Measurements from ENCODE around the gene SMG1.

Gene SMG1

DNA sequence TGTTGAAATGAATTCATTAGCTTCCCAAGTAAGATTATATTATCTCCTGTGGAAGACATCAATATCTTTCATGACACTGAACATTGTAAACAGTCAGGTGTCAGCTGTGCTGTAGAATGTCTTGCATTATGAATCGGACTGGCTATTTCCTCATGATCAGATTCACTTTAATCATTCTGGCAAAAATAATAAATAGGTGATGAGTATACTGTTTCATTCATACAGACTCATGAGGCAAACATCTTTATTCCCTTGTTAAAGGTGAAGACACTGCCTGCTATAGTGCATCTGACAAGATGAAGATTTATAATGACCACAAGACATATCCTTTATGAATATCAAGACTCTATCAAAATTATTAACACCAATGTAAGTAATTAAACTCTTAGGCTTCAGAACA, 73.6 kb downstream of the SMG1 start:
- no peak for DNase-seq (ENCODE audit: low read depth)

DNA sequence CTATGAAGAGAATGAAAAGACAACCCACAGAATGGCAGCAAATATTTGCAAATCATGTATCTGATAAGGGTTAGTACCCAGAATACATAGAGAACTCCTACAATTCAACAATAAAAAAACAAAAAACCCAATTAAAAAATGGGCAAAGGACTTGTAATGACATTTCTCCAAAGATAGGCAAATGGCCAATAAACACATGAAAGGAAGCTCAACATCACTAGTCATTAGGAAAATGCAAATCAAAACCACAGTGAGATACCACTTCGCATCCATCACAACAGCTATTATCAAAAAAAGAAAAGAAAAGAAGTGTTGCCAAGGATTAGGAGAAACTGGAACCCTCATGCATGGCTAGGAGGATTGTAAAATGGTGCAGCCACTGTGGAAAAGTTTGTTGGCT, 79.8 kb downstream of the SMG1 start:
- DNase-seq (ENCODE audit: low read depth) = no peak

DNA sequence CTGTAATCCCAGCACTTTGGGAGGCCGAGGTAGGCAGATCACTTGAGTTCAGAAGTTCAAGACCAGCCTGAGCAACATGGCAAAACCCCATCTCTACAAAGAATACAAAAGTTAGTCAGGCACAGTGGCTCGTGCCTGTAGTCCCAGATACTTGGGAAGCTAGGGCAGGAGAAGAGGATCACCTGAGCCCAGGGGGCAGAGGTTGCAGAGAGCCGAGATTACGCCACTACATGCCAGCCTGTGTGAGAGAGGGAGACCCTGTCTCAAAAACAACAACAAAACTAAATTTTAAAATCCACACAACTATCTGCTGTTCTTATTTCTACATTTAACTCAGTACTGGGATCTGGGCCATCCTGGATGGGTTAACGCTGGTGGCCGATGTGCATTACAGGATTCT, 83.6 kb downstream of the SMG1 start:
- DNase-seq (ENCODE audit: low read depth) = no peak

DNA sequence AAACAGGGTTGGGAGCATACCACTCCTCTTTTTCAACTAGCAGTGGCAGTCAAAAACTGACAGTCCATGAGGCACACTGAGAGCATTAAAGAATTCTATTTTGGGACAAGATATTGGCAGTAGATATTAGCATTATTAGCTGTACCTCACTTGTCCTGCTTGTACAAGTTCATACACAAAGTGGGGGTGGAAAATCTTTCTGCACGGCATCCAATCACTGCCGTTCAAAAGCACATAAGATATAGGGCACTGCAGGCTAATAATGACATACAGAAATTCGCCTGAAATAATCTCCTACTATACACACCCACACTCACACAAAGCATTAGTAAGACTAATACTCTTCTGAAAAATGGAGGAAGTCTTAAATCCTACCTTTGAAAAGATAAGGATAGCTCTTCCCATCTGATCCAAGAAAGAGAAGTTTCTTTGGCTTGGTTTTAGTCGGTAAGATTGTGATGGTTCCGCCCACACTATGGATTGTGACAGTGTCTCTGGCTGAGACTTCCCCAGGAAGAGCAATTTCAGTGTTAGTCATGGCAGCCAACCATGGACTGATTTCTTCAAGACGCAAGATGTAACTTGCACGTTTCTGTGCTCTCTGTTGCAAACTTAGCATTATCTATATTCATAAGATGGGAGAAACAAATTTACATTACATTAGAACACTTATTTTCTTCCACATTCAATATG, 84.2 kb downstream of the SMG1 start:
- DNase-seq (ENCODE audit: low read depth) = no peak

DNA sequence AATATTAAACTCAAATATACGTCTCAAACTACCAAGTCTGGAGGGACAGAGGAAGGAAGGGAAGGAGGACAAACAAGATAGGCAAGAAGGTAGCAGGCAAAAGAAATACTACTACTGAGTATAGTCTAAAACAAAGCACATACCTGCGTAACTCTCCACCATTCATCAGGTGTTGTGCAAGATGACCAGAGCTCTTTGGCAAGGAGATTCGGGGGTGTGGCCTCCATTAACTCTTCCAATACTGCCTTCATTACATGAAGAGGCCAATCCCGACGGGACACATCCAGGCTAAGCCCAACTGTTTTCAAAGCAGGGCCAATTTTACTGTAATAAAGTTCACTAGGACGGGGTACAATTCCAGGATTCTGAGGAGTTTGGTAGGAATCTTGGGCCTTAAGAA, 86.7 kb downstream of the SMG1 start:
- no peak for DNase-seq (ENCODE audit: low read depth)

DNA sequence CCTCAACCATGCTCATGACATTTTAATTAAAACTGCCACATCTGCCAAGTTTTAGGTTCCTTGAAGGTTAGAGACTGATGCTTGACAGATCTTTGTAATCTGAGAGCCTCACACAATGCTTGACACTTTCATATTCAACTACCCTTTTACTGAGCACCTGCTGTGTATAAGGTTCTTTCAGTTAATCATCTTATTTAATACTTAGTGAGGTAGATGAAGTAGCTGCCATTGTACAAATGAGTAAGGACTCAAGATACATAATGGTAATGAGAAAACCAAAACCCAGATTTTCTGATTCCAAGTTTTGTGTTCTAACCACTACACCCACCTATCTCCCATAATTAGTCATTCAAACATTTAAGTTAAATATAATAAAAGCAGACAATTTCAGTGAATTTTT, 89.5 kb downstream of the SMG1 start:
- no peak for DNase-seq (ENCODE audit: low read depth)

DNA sequence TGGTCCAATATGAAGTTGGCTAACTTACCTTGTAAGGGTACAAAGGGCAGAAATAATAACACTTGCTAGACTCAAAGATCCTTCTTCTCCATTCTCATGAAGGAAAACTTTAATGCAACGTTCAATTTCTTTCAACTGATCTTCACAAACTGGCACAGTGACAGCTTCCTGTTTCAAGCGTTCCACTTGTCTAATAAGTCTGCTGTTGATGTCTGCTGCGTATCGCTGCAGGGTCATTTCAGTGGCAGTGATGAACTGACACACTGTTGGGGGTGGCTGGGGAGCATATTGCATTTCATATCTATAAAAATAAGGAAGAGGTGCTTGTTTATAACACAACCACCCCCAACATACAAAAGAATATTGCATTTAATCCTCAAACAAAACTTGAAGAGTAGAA, 91.3 kb downstream of the SMG1 start:
- DNase-seq (ENCODE audit: low read depth) = no peak

DNA sequence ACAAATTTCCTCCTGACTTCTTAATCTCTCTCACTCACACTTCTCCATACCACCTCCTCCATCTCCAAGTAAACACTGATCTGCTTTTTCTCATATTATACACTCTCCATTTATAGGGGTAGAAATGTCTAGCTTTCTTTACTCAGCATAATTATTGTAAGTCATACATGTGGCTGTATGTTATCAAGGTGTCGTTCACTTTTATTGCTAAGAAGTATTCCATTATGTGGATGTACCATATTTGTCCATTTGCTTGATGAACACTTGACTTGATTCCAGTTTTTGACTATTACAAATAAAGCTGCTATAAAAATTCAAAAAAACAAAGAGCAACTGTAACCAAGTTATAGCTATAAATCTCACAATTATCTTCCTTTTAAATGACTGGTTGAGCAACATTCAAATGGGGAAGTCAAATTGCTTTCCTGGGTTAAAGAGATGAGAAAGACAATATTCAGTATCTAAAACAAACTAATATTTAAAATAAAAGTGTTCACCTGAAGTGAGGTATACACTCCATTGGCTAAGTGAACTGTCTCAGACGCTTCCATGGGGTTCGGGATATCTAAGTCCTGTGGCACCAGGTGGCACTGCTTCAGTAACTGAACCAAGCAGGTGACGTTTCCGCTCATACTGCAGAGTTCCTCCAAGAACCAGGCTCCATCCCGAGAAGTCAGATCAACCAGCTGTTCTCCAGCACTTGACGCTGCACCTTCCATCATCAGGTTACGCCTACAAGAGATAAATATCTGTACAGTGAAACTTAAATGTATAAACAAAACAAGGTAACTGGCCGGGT, 92.3 kb downstream of the SMG1 start:
- DNase-seq (ENCODE audit: low read depth) = no peak

DNA sequence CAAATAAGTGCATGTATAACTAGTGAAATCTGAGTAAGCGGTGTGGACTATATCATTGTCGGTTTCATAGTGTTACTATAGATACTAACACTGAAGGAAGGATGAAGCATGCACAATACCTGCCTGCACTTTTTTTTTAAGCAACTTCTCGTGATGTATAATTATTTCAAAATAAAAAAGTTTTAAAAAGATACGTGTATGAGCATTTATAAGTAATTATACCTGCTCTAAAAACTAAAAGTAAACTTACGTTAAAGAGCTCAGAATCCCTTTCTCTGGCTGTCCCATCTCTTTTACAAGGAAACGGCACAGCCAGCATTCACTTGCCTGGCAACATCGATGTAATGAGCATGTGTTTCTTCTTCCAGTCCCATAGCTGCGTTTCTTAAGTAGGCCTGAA, 93.6 kb downstream of the SMG1 start:
- no peak for DNase-seq (ENCODE audit: low read depth)

DNA sequence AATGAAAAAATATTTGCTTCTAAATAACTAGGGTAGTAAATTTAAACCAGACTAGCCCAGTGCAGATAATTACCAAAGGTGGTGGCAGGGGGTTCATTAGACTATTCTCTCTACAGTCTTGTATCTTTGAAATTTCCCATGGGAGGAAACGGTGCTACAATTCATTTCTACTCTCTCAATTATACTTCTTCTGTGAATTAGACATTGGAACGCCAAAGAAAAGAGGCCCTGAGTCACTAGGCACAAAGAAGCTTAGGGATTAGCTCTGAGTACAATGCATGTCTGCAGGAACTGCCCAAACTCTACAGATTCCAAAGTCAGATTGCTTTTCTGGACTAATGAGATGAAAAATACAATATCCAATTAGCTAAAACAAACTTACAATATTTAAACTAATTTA, 94.2 kb downstream of the SMG1 start:
- no peak for DNase-seq (ENCODE audit: low read depth)

DNA sequence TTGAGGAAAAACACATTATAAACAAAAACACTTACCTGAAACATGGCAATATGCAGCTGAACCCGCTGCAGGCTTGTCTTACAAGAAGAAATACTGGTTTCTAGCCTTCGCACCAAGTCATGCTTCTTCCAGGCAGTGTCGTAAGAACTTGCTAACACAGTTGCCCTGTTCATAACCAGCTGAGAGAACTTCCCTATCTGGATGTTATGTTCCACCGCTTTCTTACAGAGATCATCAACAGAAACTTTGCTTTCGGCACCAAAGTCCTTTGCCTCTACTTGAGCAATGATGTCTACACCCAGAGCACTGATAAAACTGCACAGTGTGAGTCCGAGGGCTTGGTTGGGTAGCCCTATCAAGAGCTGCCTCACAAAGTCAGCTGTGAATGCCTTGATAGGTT, 97.0 kb downstream of the SMG1 start:
- DNase-seq (ENCODE audit: low read depth) = no peak

DNA sequence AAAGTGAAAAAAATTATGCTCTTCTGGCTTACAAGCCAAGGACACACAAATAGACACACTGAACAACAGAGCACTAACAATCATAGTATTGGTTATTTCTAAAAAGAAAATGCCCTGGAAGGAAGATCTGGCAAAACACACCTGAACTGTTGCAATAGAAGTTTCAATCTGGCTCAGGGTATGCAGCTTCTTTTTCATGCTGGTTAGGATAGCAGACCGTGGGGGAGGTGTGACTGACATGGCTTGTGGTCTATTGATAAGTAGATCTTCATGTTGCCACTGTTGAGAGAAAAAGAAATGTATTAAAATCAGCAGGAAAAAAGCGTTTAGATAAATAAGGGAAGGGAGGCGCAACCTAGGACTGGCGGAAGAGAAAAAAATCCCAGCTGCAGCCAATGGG, 98.3 kb downstream of the SMG1 start:
- no peak for DNase-seq (ENCODE audit: low read depth)

DNA sequence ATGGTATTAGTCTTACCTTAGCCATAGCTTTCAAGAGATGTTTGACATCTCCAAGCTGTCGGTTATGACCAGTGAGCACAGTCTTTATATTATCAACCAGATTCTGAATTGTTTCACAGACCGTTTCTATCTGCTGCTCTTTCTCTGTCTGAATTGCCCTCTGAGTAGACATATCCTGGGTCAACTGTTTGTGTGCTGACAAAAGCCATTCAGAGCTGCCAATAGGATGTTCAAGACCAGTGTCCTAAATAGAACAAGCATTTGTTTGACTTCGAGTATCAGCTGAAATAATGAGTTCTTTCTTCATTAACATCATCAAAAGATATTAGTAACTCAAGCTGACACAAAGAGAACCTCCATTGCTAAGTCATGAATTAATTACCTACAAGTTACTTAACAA, 109.9 kb downstream of the SMG1 start:
- DNase-seq (ENCODE audit: low read depth) = no peak

DNA sequence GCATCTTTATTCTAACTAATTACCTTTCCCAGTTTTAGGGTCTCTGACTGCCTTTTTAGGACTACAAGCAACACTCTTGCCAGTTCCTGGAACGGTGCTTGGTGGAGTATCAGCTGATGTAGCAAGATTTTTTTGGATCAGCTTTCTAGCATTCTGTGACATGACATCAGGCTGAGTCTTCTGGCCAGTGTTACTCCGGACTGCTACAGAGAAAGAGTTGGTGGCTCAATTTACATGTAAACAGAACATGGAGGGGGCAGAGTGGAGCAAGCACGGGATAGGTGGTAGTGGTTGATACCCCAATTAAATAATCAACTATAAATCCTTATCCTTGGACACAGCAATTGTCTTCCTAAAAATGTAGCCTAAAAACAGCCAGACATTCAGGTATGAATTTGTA, 114.3 kb downstream of the SMG1 start:
- no peak for DNase-seq (ENCODE audit: low read depth)

DNA sequence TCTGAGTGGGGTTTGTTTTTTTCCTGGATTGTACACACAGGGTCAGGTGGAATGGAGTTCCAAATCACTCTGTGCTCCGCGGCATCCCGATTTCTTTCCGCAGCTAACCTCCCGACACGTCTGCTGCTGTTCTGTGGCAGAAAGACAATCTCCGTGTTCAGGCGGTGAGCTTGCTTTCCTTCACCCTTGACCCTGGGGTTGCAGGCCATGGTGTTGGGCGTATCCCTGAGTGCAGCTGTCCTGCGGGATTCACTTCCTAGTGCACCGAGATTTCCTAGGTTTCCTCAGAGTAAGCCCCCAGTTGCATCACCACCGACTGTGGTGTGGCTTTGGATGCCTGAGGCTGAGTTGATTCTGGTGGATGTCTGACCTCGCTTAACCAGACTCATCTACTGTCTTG, 117.0 kb downstream of the SMG1 start:
- no peak for DNase-seq (ENCODE audit: low read depth)

DNA sequence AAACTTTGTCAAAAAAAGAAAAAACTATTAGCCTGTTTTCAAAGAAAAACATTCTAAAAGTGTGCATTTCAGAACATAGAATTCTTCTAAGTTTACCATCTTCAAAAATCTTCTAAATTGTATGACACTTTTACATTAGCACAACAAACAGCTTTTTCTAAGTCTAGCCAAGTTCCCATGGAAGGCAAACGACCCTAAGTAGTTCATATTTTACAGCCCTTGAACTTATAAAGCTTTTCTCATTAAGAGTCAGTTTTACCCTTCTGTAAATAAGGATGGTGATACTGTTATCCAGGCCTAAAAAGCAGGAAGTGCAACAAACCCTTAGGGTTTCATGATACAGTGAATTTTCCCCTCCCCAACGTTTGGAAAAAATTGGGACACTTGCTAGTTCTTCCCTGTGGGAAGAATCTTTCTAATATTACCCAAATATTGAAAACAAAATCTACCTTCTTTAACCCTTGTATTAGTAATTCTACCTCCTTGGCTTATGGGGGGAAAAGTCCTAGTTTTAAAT, 120.9 kb downstream of the SMG1 start:
- no peak for DNase-seq (ENCODE audit: low read depth)

DNA sequence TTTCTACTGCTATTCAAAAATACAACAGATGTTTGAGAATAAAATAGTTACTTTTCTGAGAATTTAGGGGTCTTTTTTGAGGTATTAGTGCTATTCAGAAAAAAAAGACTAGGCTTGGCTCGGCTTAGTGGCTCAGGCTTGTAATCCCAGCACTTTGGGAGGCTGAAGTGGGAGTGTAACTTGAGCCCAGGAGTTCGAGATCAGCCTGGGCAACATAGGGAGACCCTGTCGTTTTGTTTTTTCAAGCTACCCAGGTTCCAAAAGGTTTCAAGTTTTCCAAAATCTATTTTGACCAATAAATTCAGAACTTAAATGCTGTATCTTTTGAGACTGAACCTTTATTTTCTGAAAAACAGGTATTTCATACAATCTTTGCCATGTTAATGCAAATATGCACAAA, 121.7 kb downstream of the SMG1 start:
- no peak for DNase-seq (ENCODE audit: low read depth)

DNA sequence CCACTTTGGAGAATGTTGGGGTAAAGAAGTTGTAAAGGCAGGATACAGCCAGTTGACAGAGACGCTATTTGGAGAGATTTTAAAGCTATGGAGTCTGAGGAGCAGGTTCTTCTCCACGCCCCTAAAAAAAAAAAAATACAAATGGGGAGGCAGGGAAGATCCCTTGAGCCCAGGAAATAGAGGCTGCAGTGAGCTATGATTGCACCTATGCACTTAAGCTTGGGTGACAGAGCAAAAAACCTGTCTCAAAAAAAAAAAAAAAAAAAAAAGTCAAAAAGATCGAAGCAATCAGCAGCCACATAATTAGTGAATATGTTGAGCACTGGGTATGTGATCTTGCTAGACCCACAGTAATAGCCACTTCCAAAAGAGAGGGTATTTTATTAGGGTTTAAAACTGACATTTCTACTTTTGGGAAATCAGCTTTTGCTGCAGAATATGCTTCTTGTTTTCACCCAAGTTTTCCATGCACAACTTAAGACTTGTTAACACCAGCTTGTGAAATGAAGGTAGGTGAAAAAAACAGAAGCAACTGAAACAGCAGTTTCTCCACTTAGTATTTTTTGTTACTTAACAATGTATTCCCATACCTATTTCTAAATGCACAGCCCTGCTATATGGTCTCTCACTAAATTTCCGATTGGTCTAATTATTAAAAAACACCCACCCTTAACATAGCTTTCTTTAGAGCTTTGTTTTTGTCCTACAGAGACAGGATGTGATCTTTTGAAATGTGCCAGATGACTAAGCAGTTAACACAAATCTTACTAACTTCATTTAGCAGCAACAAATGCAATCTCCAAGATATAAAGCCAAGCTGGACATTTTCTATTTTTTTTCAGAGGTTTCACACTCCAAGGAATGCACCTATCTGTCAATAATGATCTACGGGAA, 122.4 kb downstream of the SMG1 start:
- DNase-seq (ENCODE audit: low read depth) = peak; percentile 79

DNA sequence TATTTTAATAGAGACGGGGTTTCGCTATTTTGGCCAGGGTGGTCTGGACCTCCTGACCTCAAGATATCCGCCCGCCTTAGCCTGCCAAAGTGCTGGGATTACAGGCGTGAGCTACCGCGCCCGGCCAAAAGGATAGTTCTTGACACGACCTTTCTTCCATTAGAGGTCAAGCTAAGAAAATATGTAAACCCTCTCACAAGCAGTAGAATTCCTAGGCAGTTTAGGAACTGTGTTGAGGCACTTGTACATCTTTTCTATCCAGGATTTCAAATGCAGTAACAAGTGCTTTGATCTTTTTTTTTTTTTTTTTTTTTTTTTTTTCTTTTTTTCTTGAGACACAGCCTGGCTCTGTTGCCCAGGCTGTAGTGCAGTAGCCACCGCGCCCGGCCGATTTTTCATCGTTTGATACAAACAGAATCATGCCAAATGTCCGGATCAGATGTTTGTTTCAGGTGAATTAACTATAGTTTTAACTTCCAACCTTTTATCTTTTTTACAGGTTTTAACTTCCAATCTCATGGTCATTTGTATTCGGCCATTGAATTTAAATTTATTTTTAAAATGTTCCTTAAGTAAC, 123.4 kb downstream of the SMG1 start:
- DNase-seq (ENCODE audit: low read depth) = no peak

DNA sequence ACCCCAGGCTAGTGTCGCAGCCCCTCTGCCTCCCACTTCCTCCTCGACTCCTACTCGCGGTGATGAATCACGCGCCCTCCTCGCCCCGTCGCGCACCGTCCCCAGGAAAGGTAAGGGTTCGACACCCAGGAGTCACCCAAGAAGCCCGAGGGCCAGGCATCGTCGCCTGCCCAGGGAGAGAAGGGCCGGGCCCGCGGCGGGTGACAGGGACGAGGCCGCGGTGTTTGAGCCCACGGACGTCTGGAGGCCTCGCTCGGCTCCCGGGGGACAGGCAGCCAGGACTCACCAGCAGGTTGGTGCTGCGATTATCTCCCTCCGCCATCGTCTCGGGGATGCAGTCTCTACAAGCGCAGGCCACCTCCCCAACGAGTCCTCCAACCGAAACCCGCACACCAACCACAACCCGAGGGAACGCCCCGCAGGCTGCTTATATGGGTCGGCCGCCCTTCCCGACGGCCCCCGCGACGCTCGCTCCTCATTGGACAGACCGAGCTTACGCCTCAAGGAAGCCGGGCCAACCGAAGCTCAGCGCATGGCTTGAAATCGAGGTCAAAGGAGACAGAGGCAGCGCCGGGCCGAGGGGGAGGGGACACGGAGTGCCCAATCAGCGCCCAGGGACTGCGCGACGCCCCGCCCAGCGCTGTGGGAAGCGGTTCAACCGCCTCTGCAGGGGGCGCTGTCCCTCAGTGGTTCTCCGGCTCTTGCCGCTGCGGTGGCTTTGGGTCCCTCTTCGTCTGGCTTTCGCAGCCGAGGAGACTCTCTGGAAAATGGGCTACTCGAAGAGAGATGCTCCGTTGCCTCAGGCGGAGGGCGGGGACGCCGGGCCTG, 124.8 kb downstream of the SMG1 start, which contains the start of gene ARL6IP1:
ARL6IP1 (minus strand) TSS at position 405 of the 828 bp plus-strand sequence; CDS start at position 322, 83 bp downstream.
- DNase-seq (ENCODE audit: low read depth) = peak; percentile 100

DNA sequence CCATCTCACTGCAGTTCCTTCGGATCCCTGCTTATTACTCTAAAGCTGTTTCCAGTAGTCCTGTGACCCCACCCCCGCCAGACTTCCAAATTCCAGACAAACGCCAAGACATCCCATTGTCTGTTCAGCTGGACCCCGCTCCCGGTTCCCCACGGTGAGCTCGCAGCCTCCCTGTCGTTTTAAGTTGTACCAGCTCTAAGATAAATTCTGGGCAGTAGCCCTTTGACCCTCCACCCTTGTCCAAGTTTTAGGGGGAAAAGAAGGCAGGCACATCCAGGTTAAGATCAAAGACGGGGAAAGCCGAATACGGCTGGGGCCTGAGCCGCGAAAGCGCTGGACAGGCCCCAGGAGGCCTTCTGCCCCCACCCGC, 125.4 kb downstream of the SMG1 start:
- DNase-seq (ENCODE audit: low read depth) = peak; percentile 38

All from iris pigment epithelial cell (primary cell).